ENCODE data around the gene KDM4C. TPM values are rescaled to one million over a fixed set of nuclear protein-coding genes. Genes with fewer than 3 reads are reported as not detected.

Gene KDM4C
- total RNA-seq, 1 experiment from 2014 or later, result 4.8 TPM

DNA sequence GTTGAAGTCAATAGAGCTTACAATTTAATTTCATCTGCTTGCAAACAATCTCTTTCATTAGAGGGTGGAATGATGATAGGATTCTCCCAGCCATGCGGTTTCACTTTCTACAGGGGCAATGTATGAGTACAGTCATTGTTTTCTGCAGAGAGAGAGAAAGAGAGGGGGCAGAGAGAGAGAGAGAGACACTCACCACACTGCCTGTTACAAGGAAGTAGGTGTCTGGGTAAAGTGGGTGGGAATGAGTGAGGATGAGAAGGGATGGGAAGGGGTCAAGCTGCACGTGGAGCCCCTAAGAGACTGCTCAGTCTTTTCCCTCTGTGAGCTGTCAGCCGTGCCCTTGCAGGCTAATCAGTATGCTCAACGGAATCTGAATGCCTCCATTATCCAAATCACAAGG is 454.3 kb downstream of the KDM4C start:
- BruUV-seq (replicated peaks), result no TSS peak
- ChIA-PET POLR2A (ENCODE audit: low non-redundant PET) (no interaction called here), CTCF (no interaction called here)
- no peaks in the 10 kb centered on the region for H3K36me3 ChIP-seq (ENCODE audit: insufficient read depth, low read length, poor library complexity, severe bottlenecking)
- intact Hi-C loops (cut with micrococcal nuclease; ENCODE audit: unreplicated experiment), result no loop called here
- no peak overlapping the region for H3K4me3 ChIP-seq (ENCODE audit: low read depth, low read length, poor library complexity, severe bottlenecking)
- peaks cover 5% of the 10 kb centered on the region for H3K27me3 ChIP-seq (replicated peaks; ENCODE audit: insufficient read depth, low read depth, low read length, poor library complexity)
- TF ChIP-seq EZH2 (IDR thresholded peaks at IDR 0.05; ENCODE audit: borderline replicate concordance, low read depth, low read length, poor library complexity, severe bottlenecking), result no peak
- TF ChIP-seq, protein P1, sequence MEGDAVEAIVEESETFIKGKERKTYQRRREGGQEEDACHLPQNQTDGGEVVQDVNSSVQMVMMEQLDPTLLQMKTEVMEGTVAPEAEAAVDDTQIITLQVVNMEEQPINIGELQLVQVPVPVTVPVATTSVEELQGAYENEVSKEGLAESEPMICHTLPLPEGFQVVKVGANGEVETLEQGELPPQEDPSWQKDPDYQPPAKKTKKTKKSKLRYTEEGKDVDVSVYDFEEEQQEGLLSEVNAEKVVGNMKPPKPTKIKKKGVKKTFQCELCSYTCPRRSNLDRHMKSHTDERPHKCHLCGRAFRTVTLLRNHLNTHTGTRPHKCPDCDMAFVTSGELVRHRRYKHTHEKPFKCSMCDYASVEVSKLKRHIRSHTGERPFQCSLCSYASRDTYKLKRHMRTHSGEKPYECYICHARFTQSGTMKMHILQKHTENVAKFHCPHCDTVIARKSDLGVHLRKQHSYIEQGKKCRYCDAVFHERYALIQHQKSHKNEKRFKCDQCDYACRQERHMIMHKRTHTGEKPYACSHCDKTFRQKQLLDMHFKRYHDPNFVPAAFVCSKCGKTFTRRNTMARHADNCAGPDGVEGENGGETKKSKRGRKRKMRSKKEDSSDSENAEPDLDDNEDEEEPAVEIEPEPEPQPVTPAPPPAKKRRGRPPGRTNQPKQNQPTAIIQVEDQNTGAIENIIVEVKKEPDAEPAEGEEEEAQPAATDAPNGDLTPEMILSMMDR (conservative IDR thresholded peaks at IDR 0.05; ENCODE audit: low read depth, low read length), result no peak
- no peaks in the 10 kb centered on the region for H3K4me1 ChIP-seq (ENCODE audit: insufficient read depth, low read length, poor library complexity, severe bottlenecking)
- H3K9me3 ChIP-seq (ENCODE audit: low read depth, low read length, poor library complexity, severe bottlenecking), result no peaks in the 10 kb centered on the region
- no peak for DNase-seq (ENCODE audit: low spot score)
- H3K27ac ChIP-seq (ENCODE audit: low read depth, low read length, poor library complexity, severe bottlenecking), result no peak overlapping the region

DNA sequence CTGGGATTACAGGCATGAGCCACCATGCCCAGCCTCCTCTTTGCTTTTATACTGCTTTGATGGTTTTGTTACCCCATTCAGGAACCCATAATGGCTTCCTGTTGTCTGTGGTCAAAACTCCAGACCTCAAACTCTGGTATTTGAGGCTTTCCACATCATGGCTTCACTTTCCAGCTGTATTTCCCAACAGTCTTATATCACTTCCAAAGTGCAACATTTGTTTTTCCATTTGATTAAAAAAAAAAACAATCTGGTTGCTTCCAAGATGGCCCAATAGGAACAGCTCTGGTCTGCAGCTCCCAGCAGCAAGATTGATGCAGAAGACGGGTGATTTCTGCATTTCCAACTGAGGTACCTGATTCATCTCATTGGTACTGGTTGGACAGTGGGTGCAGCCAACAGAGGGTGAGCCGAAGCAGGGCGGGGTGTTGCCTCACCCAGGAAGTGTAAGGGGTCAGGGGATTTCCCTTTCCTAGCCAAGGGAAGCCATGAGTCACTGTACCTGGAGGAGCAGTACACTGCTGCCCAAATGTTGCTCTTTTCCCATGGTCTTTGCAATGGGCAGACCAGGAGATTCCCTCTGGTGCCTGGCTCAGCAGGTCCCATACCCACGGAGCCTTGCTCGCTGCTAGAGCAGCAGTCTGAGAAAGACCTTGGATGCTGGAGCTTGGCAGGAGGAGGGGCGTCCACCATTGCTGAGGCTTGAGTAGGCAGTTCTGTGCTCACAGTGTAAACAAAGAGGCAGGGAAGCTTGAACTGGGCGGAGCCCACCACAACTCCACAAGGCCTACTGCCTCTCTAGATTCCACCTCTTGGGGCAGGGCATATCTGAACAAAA is 458.4 kb downstream of the KDM4C start:
- no TSS peak for BruUV-seq (replicated peaks)
- no peak for TF ChIP-seq EZH2 (IDR thresholded peaks at IDR 0.05; ENCODE audit: borderline replicate concordance, low read depth, low read length, poor library complexity, severe bottlenecking)
- TF ChIP-seq, protein P1 (conservative IDR thresholded peaks at IDR 0.05; ENCODE audit: low read depth, low read length), result no peak
- intact Hi-C loops (cut with micrococcal nuclease; ENCODE audit: unreplicated experiment), result no loop called here
- CTCF ChIA-PET, result no interaction called here
- no peak for DNase-seq (ENCODE audit: low spot score)
- Histone ChIP-seq H3K9me3 (ENCODE audit: low read depth, low read length, poor library complexity, severe bottlenecking) (no peaks in the 10 kb centered on the region), H3K4me3 (ENCODE audit: low read depth, low read length, poor library complexity, severe bottlenecking) (no peak overlapping the region), H3K4me1 (ENCODE audit: insufficient read depth, low read length, poor library complexity, severe bottlenecking) (no peaks in the 10 kb centered on the region), H3K27ac (ENCODE audit: low read depth, low read length, poor library complexity, severe bottlenecking) (no peak overlapping the region), H3K36me3 (ENCODE audit: insufficient read depth, low read length, poor library complexity, severe bottlenecking) (no peaks in the 10 kb centered on the region), H3K27me3 (replicated peaks; ENCODE audit: insufficient read depth, low read depth, low read length, poor library complexity) (no peaks in the 10 kb centered on the region)
- POLR2A ChIA-PET (ENCODE audit: low non-redundant PET), result no interaction called here

DNA sequence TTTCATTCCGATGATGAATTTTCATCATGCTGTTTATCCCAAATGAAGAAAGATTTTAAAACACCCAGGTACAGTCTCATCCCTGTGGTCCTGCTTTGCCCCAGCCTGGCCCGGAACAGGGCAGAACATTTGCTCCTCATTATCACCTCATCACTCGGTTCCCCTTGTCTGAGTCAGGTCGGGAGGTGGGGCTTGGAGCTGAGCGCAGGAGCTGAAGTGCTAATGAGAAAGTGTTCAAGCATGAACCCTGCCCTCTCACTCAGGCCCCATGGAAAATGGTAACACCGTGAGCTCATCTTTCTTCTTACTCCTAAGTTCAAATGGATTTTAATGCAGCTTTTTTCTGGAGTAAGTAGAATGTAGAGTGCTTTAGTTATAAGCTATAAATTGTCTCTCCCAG is 466.2 kb downstream of the KDM4C start:
- no peak overlapping the region for H3K4me3 ChIP-seq (ENCODE audit: low read depth, low read length, poor library complexity, severe bottlenecking)
- intact Hi-C loops (cut with micrococcal nuclease; ENCODE audit: unreplicated experiment), result no loop called here
- H3K27ac ChIP-seq (ENCODE audit: low read depth, low read length, poor library complexity, severe bottlenecking), result no peak overlapping the region
- POLR2A ChIA-PET (ENCODE audit: low non-redundant PET), result no interaction called here
- no TSS peak for BruUV-seq (replicated peaks)
- no peaks in the 10 kb centered on the region for H3K9me3 ChIP-seq (ENCODE audit: low read depth, low read length, poor library complexity, severe bottlenecking)
- DNase-seq (ENCODE audit: low spot score), result no peak
- no peaks in the 10 kb centered on the region for H3K36me3 ChIP-seq (ENCODE audit: insufficient read depth, low read length, poor library complexity, severe bottlenecking)
- H3K27me3 ChIP-seq (replicated peaks; ENCODE audit: insufficient read depth, low read depth, low read length, poor library complexity), result peaks cover 19% of the 10 kb centered on the region
- no peaks in the 10 kb centered on the region for H3K4me1 ChIP-seq (ENCODE audit: insufficient read depth, low read length, poor library complexity, severe bottlenecking)
- CTCF ChIA-PET, result interaction anchor here (1.1 kb wide), 1 partner anchor 10 kb away, joined by 12 read pairs; no protein-coding TSS in a partner anchor
- no peak for TF ChIP-seq EZH2 (IDR thresholded peaks at IDR 0.05; ENCODE audit: borderline replicate concordance, low read depth, low read length, poor library complexity, severe bottlenecking)
- TF ChIP-seq, protein P1 (conservative IDR thresholded peaks at IDR 0.05; ENCODE audit: low read depth, low read length), result no peak

Other genes with a start within 250 kb of the KDM4C start
- 0.32 and 1.4 TPM in 2 replicates for gene GLDC, start 112.2 kb upstream of the KDM4C start, total RNA-seq (2021)